ENCODE results near the gene PACRG. TPM values are rescaled to one million over a fixed set of nuclear protein-coding genes. Genes with fewer than 3 reads are reported as not detected.

Gene PACRG
- total RNA-seq, 1 experiment from 2014 or later: 0.59 TPM

DNA sequence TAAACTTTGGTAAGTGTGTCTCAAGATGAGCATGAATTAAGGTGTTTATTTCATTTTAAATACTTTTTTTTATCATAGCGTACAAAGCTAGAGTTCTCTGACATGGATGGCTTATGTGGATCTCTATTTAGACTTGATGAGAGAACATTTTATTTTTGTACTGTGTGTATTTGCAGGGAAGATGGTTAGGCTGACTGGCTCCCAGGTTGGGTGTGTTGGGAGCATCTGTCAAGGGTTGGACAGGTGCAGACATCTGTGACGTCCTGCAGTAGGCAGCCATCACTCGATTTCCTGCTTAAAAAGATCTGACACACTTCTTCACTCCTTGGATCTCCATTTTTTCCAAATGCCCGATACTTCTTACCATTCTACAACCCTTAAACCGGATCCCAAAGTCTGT is 464.8 kb downstream of the PACRG start:
- intact Hi-C loops (cut with micrococcal nuclease; ENCODE audit: unreplicated experiment): no loop called here

GRCh38 chr6:163193326-163193725 is 465.6 kb downstream of the PACRG start:
- Histone ChIP-seq H3K4me1 (ENCODE audit: control insufficient read depth, insufficient read depth, low read length) (no peaks in the 10 kb centered on the region), H3K27me3 (ENCODE audit: control insufficient read depth, insufficient read depth, low read length) (no peaks in the 10 kb centered on the region), H3K9me3 (ENCODE audit: control insufficient read depth, insufficient read depth, low read depth, low read length) (no peaks in the 10 kb centered on the region), H3K36me3 (ENCODE audit: control insufficient read depth, insufficient read depth, low read length) (no peaks in the 10 kb centered on the region), H3K27ac (ENCODE audit: low read length) (no peak overlapping the region), H3K4me3 (ENCODE audit: low read depth in 2 of 2, low read length in 2 of 2) (no peak overlapping the region)
- ATAC-seq: no peak
- TF ChIP-seq CTCF (IDR thresholded peaks at IDR 0.05) (no peak), TCF7L2 (IDR thresholded peaks at IDR 0.05; ENCODE audit: low read depth, low read length) (no peak), POLR2AphosphoS5 (IDR thresholded peaks at IDR 0.05; ENCODE audit: low read depth, low read length) (no peak), SIN3A (IDR thresholded peaks at IDR 0.05; ENCODE audit: borderline replicate concordance, insufficient read depth, low read depth, low read length) (no peak)
- TF ChIP-seq, protein P1, sequence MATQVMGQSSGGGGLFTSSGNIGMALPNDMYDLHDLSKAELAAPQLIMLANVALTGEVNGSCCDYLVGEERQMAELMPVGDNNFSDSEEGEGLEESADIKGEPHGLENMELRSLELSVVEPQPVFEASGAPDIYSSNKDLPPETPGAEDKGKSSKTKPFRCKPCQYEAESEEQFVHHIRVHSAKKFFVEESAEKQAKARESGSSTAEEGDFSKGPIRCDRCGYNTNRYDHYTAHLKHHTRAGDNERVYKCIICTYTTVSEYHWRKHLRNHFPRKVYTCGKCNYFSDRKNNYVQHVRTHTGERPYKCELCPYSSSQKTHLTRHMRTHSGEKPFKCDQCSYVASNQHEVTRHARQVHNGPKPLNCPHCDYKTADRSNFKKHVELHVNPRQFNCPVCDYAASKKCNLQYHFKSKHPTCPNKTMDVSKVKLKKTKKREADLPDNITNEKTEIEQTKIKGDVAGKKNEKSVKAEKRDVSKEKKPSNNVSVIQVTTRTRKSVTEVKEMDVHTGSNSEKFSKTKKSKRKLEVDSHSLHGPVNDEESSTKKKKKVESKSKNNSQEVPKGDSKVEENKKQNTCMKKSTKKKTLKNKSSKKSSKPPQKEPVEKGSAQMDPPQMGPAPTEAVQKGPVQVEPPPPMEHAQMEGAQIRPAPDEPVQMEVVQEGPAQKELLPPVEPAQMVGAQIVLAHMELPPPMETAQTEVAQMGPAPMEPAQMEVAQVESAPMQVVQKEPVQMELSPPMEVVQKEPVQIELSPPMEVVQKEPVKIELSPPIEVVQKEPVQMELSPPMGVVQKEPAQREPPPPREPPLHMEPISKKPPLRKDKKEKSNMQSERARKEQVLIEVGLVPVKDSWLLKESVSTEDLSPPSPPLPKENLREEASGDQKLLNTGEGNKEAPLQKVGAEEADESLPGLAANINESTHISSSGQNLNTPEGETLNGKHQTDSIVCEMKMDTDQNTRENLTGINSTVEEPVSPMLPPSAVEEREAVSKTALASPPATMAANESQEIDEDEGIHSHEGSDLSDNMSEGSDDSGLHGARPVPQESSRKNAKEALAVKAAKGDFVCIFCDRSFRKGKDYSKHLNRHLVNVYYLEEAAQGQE (IDR thresholded peaks at IDR 0.05; ENCODE audit: insufficient read depth in 1 of 2, low read depth in 2 of 2, low read length in 1 of 2): no peak
- in situ Hi-C loops (cut with HindIII; ENCODE audit: low pct_unique_long_range_greater_than_20kb, low sequenced_read_pairs) (no loop called here), intact Hi-C loops (cut with micrococcal nuclease; ENCODE audit: unreplicated experiment) (no loop called here)
- CTCF ChIA-PET: no interaction called here
- no peak for DNase-seq (ENCODE audit: low read depth, low spot score)
- POLR2A ChIA-PET: no interaction called here
- no TSS peak for BruUV-seq (replicated peaks)

More for the DNA sequence above, 464.8 kb downstream of the PACRG start:
- H3K27me3 ChIP-seq (ENCODE audit: control insufficient read depth, insufficient read depth, low read length): no peaks in the 10 kb centered on the region
- H3K9me3 ChIP-seq (ENCODE audit: control insufficient read depth, insufficient read depth, low read depth, low read length): no peaks in the 10 kb centered on the region
- in situ Hi-C loops (cut with HindIII; ENCODE audit: low pct_unique_long_range_greater_than_20kb, low sequenced_read_pairs): no loop called here
- no peak for TF ChIP-seq POLR2AphosphoS5 (IDR thresholded peaks at IDR 0.05; ENCODE audit: low read depth, low read length)
- TF ChIP-seq, protein P1 (IDR thresholded peaks at IDR 0.05; ENCODE audit: insufficient read depth in 1 of 2, low read depth in 2 of 2, low read length in 1 of 2): no peak
- TF ChIP-seq CTCF (IDR thresholded peaks at IDR 0.05): no peak
- no peak for TF ChIP-seq SIN3A (IDR thresholded peaks at IDR 0.05; ENCODE audit: borderline replicate concordance, insufficient read depth, low read depth, low read length)
- no peak for TF ChIP-seq TCF7L2 (IDR thresholded peaks at IDR 0.05; ENCODE audit: low read depth, low read length)
- ChIA-PET CTCF (no interaction called here), POLR2A (interaction anchor here (0.6 kb wide), 1 partner anchor 19 kb away, joined by 3 read pairs; no protein-coding TSS in a partner anchor)
- no peak for DNase-seq (ENCODE audit: low read depth, low spot score)
- H3K36me3 ChIP-seq (ENCODE audit: control insufficient read depth, insufficient read depth, low read length): no peaks in the 10 kb centered on the region
- H3K27ac ChIP-seq (ENCODE audit: low read length): no peak overlapping the region
- H3K4me1 ChIP-seq (ENCODE audit: control insufficient read depth, insufficient read depth, low read length): no peaks in the 10 kb centered on the region
- no peak overlapping the region for H3K4me3 ChIP-seq (ENCODE audit: low read depth in 2 of 2, low read length in 2 of 2)
- no peak for ATAC-seq
- BruUV-seq (replicated peaks): no TSS peak
